Measurements from ENCODE around the gene WRAP73. TPM values are rescaled to one million over a fixed set of nuclear protein-coding genes. Genes with fewer than 3 reads are reported as not detected.

Gene WRAP73
- total RNA-seq, 1 donor from 2014 or later, result 30.1 TPM

- H3K27ac Mint-ChIP-seq, result no peak overlapping the region
- peaks cover 10% of the 10 kb centered on the region for H3K4me1 Mint-ChIP-seq
- DNase-seq (no peak), ATAC-seq (ENCODE audit: low read depth) (no peak)
- H3K27me3 Mint-ChIP-seq, result peaks cover 2% of the 10 kb centered on the region
- H3K9me3 Mint-ChIP-seq, result no peaks in the 10 kb centered on the region
- ChIA-PET CTCF (no interaction called here), POLR2A (interaction anchor here (0.6 kb wide), 1 partner anchor 31 kb away, joined by 3 read pairs; no protein-coding TSS in a partner anchor)
- H3K4me3 Mint-ChIP-seq, result no peak overlapping the region
- H3K36me3 Mint-ChIP-seq (ENCODE audit: low read depth), result no peaks in the 10 kb centered on the region
- TF ChIP-seq CTCF (IDR thresholded peaks at IDR 0.05), result no peak
- intact Hi-C loops (cut with micrococcal nuclease), result no loop called here
These were observed 35.3 kb upstream of the WRAP73 start for GRCh38 chr1:3685222-3685621.

DNA sequence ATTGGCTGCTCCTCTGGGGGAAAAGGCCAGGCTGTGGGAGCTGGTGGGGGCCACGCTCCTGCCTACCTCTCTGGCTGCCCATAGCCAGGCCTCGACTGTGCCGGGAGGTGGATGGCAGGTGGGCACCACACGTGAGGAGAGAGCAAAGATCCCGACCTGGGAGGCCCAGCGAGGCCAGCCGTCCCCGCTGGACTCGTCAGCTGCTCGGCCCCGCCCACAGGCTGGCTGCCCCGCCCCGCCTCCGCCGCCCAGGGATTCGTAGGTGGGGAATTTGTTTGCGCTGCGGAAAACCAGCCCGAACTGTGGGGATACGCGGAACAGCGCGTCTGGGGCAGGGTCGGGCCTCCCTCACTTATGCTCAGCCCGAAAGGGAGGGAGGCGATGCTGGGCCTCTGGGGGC lies 34.1 kb upstream of the WRAP73 start:
- TF ChIP-seq CTCF (IDR thresholded peaks at IDR 0.05), result no peak
- Mint-ChIP-seq H3K9me3 (no peaks in the 10 kb centered on the region), H3K4me1 (peaks cover 22% of the 10 kb centered on the region), H3K27ac (no peak overlapping the region), H3K4me3 (no peak overlapping the region), H3K27me3 (peaks cover 2% of the 10 kb centered on the region), H3K36me3 (ENCODE audit: low read depth) (no peaks in the 10 kb centered on the region)
- intact Hi-C loops (cut with micrococcal nuclease), result no loop called here
- ChIA-PET POLR2A (no interaction called here), CTCF (no interaction called here)
- ATAC-seq (ENCODE audit: low read depth) (no peak), DNase-seq (no peak)

DNA sequence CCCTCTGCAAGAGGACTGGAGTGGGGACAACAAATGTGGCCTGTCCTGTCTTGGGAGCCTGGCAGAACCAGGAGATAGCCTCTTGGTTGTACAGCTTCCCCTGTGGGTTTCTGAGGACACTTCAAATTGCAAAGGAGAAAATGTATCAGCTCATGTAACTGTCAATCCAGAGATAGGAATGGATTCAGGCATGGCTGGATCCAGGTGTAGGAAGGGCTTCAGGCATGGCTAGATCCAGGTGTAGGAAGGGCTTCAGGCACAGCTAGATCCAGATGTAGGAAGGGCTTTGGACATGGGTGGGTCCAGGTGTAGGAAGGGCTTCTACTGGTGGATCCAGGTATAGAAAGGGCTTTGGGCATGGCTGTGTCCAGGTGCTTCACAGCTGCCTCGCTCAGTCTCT lies 33.3 kb upstream of the WRAP73 start:
- ATAC-seq (ENCODE audit: low read depth), result no peak
- intact Hi-C loops (cut with micrococcal nuclease), result no loop called here
- no peak overlapping the region for H3K27ac Mint-ChIP-seq
- no peak for DNase-seq
- H3K27me3 Mint-ChIP-seq, result peaks cover 2% of the 10 kb centered on the region
- no peaks in the 10 kb centered on the region for H3K9me3 Mint-ChIP-seq
- no peaks in the 10 kb centered on the region for H3K36me3 Mint-ChIP-seq (ENCODE audit: low read depth)
- CTCF ChIA-PET, result no interaction called here
- peaks cover 28% of the 10 kb centered on the region for H3K4me1 Mint-ChIP-seq
- POLR2A ChIA-PET, result interaction anchor here (0.6 kb wide), 1 partner anchor 36 kb away, joined by 3 read pairs; no protein-coding TSS in a partner anchor
- H3K4me3 Mint-ChIP-seq, result no peak overlapping the region
- no peak for TF ChIP-seq CTCF (IDR thresholded peaks at IDR 0.05)

- Mint-ChIP-seq H3K9me3 (no peaks in the 10 kb centered on the region), H3K27me3 (peaks cover 2% of the 10 kb centered on the region), H3K27ac (no peak overlapping the region), H3K4me3 (no peak overlapping the region), H3K4me1 (peaks cover 38% of the 10 kb centered on the region), H3K36me3 (ENCODE audit: low read depth) (no peaks in the 10 kb centered on the region)
- CTCF ChIA-PET, result no interaction called here
- intact Hi-C loops (cut with micrococcal nuclease), result no loop called here
- no peak for ATAC-seq (ENCODE audit: low read depth)
- no peak for DNase-seq
- TF ChIP-seq CTCF (IDR thresholded peaks at IDR 0.05), result no peak
- POLR2A ChIA-PET, result no interaction called here
These were observed 32.2 kb upstream of the WRAP73 start for GRCh38 chr1:3681898-3682806.

DNA sequence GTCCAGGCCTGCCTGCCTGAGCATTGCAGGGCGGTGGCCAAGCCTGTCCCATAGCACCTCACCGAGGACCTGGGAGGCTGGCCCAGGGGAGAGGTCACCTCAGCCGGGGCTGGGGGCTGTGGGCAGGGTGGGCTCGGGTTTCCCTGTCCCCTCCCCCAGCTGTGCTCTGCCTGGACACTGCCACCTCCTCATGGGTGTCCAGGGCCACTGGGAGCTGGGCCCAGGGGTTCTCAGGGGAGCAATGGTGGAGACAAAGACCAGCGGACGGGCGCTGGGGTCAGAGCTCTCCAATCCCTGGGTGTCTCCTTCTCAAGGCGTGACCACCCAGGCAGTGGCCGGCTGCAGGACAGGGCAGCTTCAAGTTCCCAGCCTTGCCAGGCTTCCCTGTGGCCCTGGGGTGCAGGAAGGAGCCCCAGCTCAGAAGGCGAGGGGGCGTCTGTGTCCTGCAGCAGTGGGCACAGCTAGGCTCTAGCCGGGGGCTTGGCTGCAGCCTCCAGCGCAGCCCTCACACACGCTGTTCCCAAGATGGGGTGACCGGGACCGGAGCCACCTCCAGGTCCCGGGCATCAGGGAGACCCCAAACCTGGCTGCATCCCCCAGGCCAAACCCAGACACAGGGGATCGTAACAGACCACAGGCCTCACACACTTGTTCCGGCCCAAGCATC lies 31.5 kb upstream of the WRAP73 start:
- DNase-seq (no peak), ATAC-seq (ENCODE audit: low read depth) (no peak)
- ChIA-PET POLR2A (interaction anchor here (1.2 kb wide), 1 partner anchor 26 kb away, joined by 3 read pairs; no protein-coding TSS in a partner anchor), CTCF (no interaction called here)
- no peak for TF ChIP-seq CTCF (IDR thresholded peaks at IDR 0.05)
- Mint-ChIP-seq H3K4me1 (peaks cover 45% of the 10 kb centered on the region), H3K27ac (no peak overlapping the region), H3K9me3 (no peaks in the 10 kb centered on the region), H3K27me3 (peaks cover 2% of the 10 kb centered on the region), H3K4me3 (no peak overlapping the region), H3K36me3 (ENCODE audit: low read depth) (no peaks in the 10 kb centered on the region)
- intact Hi-C loops (cut with micrococcal nuclease), result no loop called here

Measured in activated B cell treated with CpG ODN at 0.5 μM for 24 hours (primary cell).